DMS79 treated with DMSO at 0.1 percent for 48 hours (cell line): ENCODE measurements around the gene SLC25A44.

Experiments
- DNase-seq: peaks from one replicate; lab custom pipeline; 2025; lab: John Stamatoyannopoulos, UW

The SLC25A44 gene

DNA sequence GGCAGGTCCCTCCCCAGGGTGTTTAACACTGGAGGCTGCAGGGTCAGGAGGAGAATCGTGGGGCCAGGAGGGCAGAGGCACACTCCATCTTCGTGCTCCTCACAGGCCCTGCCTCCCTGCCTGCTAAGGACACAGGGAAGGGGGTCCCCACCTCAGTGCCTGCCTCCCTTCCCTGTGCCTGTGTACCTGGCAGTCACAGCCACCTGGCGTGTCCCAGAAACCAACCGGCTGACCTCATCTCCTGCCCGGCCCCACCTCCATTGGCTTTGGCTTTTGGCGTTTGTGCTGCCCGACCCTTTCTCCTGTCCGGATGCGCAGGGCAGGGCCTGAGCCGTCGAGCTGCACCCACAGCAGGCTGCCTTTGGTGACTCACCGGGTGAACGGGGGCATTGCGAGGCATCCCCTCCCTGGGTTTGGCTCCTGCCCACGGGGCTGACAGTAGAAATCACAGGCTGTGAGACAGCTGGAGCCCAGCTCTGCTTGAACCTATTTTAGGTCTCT is 47.5 kb downstream of the SLC25A44 start:
- DNase-seq, result no peak

DNA sequence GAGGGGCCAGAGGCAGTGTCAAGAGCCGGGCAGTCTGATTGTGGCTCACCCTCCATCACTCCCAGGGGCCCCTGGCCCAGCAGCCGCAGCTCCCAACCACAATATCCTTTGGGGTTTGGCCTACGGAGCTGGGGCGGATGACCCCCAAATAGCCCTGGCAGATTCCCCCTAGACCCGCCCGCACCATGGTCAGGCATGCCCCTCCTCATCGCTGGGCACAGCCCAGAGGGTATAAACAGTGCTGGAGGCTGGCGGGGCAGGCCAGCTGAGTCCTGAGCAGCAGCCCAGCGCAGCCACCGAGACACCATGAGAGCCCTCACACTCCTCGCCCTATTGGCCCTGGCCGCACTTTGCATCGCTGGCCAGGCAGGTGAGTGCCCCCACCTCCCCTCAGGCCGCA is 48.0 kb downstream of the SLC25A44 start, which contains the start of gene BGLAP:
Gene BGLAP (plus strand): TSS at position 259 of the 400 bp plus-strand sequence. CDS start 48 bp downstream, at position 307.
- DNase-seq, result no peak

DNA sequence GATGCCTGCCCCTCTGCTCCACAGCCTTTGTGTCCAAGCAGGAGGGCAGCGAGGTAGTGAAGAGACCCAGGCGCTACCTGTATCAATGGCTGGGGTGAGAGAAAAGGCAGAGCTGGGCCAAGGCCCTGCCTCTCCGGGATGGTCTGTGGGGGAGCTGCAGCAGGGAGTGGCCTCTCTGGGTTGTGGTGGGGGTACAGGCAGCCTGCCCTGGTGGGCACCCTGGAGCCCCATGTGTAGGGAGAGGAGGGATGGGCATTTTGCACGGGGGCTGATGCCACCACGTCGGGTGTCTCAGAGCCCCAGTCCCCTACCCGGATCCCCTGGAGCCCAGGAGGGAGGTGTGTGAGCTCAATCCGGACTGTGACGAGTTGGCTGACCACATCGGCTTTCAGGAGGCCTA is 48.8 kb downstream of the SLC25A44 start:
- DNase-seq, result no peak

DNA sequence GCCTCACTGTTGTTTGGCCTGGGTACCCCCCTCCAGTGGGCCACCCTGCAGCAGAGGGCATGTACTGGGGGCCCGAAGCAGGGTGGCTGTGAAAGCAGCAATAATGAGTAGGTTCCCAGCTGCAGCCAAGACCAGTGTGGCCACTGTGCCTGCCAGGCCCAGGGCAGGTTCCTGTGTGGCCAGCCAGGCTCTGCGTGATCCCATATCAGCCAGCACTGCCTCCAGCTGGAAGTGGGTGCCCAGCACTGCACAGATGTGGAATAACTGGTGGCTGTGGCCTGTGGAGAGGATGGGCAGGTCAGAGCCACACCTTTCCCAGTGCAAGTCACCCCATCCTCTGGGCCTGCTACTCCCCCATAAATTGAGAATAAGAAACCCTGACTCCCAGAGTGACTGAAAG is 50.2 kb downstream of the SLC25A44 start:
- DNase-seq, result no peak

DNA sequence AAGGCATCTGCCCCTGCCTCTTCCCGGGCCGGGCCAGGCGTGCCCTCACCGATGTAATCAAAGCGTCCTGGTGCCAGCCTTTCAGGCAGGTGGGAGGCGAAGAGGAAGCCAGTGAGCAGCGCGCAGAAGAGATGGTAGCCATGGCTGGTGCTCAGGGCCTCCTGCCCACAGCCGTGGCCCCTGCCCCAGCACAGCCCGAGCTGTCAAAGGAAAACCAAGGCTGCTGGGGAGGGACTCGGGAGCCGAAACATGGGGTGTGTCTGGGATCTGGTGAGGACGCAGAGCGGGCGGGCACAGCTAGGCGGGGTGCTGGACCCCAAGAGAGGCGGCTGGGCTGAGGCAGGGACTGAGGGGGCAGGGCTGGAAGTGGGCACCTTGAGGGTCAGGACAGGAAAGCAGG is 50.8 kb downstream of the SLC25A44 start:
- DNase-seq, result no peak

DNA sequence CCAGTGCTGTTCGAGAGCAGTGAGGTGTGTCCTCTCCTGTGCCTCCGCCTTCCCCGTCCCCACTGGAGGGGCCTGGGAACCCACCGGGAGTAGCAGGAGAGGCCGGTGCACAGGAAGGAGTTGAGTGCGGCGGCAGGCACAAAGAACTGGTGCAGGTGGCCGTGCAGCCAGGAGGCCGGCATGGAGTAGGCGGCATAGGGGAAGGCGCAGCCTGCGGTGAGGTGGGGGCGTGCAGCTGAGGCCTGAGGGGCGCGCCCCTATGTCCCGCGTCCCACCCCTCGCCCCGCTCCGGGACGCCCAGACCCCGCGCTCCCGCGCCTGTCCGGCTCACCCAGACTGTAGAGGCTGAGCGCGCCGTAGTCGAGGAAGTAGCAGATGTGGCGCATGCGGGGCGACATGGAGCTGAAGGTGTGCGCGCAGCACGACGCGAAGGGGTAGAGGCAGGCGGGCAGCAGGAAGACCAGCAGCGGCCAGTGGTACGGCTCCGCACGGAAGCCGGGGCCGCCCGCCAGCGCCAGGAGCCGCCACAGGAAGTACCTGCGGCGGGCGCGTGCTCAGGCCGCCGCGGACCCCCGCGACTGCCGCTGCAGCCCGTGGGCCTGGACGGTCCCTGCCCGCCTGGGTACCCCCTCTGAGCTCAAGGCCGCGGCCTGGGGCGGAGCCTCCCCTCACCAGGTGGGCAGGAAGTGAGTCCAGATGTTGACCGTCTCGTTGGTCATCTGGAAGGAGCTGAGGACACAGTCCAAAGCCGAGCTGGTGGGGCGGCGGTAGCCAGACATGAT is 51.7 kb downstream of the SLC25A44 start:
- DNase-seq, result peak; percentile 25

DNA sequence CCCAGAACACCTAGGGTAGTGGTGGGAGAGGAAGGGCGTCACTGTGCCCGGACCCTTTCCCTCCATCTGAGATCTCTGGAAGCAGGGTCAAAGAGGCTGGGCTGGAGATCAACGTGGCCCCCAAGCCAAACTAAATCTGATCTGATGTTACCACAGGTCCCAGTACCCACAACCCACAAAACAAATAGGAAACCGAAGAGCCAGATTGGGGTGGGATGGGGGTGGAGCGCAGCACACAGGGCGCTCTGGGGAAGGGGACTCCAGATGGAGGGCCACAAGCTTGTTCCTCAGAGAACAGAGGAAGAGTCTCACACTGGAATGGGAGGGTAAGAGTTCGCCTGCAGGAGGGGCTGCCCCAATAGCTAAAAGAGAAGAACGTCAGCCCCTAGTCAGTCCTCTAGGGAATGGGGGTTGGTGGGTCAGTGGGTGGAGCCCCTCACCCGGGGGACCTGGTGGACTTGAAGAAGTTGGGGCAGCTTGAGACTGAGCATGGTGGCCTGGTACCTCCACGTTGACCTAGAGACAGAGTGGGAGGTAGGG is 52.4 kb downstream of the SLC25A44 start:
- DNase-seq, result no peak

DNA sequence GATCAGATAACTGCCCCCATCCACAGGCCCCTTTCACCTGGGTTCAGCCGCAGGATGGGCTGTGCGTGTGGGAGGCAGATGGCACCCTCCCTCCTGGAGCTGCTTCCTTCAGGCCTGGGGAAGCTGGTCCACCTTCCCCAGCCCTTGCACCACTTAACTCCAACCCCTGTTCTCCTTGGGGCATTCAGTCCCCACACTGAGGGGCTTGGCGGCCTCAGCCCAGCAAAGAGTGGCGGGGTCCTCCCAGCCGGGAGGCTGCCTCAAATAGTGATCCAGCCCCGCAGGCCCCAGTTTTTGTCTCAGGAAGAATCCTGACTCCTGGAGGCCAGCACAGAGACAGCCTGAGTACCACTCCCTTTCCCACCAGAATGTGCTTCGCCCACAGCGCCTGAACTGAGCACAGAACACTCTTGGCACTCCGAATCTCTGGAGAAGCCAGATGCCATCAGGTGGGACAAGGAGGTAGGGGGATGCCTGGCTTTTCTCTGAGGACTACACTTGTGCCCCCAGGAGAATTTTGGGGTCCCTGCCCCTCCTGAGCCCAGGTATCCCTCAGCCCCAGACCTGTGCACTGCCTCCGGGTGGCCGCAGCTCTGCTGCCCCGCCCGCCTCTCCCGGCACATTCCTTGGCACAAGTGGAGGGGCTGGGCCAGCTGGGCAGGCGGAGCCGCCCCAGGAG is 53.0 kb downstream of the SLC25A44 start:
- no peak for DNase-seq

DNA sequence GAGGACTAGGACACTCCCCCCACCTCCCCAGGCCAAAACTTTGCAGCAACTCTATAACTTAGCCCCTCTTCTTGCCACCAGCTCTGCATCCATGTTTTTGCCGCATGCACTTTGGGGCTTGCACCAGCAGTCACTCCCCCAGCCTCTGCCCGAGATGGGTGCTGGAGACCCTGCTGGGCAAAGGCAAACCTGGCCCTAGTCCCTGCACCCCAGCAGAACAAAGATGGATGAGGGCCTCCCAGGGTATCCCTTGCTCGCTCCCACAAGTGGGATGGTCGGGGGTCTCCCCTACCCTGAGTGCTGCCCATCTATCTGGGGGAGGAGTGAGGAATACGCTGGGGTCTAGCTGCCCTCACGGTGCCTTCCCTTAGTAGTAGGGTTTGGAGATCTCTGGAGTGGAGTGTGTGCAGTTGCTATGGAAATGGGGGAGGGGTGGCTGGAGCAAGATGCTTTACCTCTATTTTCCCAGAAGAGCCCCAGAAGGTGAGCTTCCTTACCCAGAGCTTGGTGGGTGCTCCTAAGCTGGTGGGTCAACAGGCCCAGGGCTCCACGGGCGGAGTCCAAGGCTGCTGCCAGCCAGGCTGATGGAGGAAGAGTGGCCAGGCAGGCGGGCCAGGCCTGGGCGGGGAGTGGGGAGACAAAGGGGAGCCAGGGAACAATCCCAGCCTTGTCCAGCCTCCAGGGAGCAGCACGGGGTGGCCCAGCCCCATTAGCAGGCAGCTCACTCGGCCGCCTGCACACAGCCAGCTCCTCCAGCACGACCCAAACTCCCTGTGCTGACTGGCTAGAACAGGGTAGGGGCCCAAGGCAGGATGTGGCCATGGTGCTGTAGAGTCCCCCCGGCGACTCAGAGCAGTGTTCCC is 53.8 kb downstream of the SLC25A44 start, which contains the start of gene PAQR6:
Gene PAQR6 (minus strand): TSS at position 597 of the 863 bp plus-strand sequence. CDS start 1,325 bp downstream, outside the sequence.
- DNase-seq, result no peak

DNA sequence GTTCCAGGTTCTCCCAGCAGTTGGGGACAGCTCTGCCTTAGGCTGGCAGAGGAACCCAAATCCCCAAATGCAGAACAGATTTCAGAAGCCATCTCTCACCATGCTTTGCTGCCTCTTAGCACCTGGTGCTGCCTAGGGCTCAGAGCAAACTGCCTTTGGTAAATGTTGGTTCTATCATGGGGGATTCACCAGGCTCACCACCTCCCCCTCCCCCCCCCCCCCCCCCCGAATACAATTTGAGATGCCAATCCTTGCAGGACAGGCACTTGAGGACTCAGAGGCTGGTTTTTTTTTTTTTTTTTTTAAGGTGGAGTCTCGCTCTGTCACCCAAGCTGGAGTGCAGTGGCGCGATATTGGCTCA is 54.4 kb downstream of the SLC25A44 start:
- no peak for DNase-seq

DNA sequence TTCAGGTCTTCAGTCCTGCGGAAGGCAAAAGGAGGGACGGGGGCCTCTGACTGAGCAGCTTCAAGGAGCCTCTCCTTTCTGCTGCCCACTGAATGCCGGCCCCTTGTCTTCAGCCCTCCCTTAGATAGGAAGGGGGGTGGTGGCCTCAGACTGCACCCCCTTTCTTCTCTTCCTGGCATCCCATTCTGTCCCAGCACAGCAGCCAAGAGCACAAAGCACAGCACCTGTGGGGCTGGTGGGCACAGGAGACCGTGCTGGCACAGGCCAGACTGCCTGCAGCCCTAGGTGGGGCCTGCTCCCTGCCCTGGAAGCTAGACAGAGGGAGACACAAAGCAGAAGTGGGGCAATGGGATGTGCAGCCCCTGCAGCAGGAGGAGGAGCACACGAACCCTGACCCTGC is 55.7 kb downstream of the SLC25A44 start:
- no peak for DNase-seq

DNA sequence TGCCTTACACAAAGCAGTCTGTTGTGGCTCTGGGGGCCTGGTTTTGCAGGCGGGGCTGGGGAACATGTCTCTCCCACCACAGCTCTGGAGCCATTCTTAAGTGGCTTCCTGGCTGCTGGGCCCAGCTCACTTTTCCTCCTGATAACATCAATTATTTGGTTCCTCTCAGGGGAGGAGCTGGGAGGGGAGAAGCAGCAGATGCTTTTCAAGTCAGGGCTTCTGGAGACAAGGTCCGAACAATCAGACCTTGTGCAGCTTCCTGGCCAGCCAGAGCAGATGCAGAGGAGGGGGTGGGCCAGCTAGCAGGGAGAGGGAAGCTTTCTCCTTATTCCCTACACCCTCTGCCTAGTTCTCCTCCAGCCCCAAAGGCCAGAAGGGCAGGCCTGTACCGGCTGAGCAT is 57.6 kb downstream of the SLC25A44 start:
- DNase-seq, result no peak

DNA sequence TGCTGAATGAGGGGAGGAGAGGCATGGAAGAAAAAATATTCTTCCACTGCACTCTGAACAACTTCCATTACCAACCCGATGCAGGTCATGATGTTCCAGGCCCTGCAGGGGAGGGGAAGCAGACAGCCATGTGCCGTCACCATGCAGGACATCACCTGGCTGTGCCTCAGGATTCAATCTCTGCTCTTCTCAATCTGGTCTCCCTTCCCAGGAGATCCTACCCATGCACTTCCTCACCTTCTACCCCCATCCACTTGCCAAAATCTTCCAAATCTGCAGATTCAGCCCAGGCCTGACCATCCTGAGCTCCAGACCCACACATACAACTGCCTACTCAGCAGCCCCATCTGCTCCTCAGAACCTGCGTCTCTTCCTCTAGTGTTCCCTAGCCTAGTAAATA is 59.7 kb downstream of the SLC25A44 start:
- DNase-seq, result no peak

DNA sequence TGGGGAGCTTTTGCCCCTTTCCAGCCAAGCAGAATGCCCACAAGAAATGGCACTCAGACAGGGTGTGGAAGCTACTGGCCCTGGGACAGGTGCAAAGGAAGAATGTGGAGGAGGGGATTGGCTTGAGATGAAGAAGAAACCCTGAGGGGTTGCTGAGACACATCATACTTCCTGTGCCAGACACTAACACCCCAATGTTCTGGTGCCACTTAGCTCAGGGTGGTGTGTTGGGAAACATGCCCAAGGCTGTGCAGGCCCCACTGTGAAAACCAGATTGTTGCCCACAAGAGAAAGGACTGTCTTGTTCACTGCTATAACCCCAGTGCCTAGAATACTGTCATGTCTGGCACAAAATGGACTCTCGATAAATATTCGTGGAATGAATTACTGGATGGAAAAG is 63.8 kb downstream of the SLC25A44 start:
- DNase-seq, result no peak

DNA sequence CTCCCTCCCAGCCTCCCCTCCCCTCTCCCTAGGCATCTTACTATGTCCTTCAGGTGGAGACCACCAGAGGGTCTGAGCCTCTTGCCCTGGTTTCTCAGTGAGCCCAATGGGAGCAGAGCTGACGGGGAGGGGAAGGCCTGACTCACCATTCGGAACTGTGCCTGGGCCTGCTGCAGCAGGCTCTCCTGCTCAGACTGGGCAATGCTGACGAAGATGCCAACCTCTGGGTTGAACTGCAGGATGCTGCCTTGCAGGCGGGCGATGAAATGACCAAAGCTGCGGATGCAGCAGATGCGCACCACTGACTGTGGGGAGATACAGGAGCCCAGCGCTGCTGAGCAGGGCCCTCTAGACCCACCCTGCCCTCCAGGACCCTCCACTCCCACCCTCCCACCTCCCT is 65.0 kb downstream of the SLC25A44 start:
- DNase-seq, result no peak

DNA sequence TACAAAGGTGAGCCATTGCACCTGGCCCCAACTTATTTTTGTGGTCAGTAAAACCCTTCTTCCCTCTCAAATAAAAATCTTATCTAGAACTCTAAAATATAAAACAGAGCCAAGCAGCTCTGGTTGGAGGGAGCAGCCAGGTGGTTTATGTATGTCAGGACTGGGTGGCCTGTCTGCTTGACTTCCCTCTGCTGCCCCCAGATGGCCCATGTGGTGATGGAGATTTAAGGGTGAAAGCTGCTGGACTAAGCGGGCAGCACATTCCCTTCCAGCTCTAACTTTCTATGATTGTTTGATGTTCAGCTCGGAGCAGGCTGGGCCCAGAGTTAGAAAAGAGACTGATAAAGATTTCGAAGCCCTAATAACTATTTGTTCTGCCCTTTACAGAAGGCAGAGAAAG is 65.9 kb downstream of the SLC25A44 start:
- DNase-seq, result no peak

DNA sequence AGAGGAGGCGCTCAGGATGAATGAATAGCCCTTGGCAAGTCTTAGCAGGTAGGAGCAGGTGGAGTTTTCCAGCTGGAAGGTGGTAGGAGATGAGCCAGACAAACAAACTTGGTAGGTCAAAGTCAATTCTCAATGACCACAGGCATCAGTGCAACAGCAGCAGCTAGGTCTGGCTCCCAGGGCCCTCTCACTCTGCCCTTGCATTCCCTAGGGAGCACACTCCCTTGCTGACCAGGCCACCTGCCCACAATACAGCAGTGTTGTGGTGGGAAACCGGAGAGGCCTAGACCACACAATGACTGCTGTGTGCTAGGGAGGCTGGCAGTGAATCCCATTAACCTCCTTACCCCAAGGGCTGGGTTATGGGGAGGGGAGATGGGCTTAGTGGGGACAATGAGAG is 67.0 kb downstream of the SLC25A44 start:
- no peak for DNase-seq
